Vagina (tissue), 2 donors: Measurements from ENCODE around the gene HSPA12A. TPM values are rescaled to one million over a fixed set of nuclear protein-coding genes. Genes with fewer than 3 reads are reported as not detected.

Source experiments
- DNase-seq, 2 donors: peaks; one replicate each; pipeline ENCODE4 v3.0.0-alpha.2; 2017; ENCODE audit errors: extremely low spot score in 2 of 2
- H3K27ac ChIP-seq: fragments of 200-600 bp; sonication (generic); one replicate; pipeline ENCODE4 v1.5.1; 2019
- H3K27me3 ChIP-seq: fragments of 200-600 bp; sonication (generic); one replicate; pipeline ENCODE4 v1.5.1; 2019
- H3K36me3 ChIP-seq, 2 donors: fragments of 200-600 bp; sonication (generic); one replicate each; pipeline ENCODE4 v1.5.1; 2017 to 2019
- H3K4me1 ChIP-seq: fragments of 200-600 bp; sonication (generic); one replicate; pipeline ENCODE4 v1.5.1; 2019
- H3K4me3 ChIP-seq, 2 donors: fragments of 200-600 bp; sonication (generic); 1 replicate in 1 of 2; 2 replicates in 1 of 2; pipeline ENCODE4 v1.5.1; 2016 to 2019
- H3K9me3 ChIP-seq: fragments of 200-600 bp; sonication (generic); one replicate; pipeline ENCODE4 v1.5.1; 2019
- POLR2A ChIP-seq, 2 donors: fragments of 450-650 bp; IDR thresholded peaks; one replicate each; pipeline ENCODE4 v1.6.1; 2017; ENCODE audit warnings: antibody characterized with exemption in 2 of 2, mild to moderate bottlenecking in 2 of 2, moderate library complexity in 2 of 2
- POLR2AphosphoS5 ChIP-seq, 2 donors: sonication (generic); formaldehyde crosslinking; IDR thresholded peaks; one replicate each; pipeline ENCODE4 v1.9.0; 2017; ENCODE audit warnings: antibody characterized with exemption in 2 of 2, mild to moderate bottlenecking in 2 of 2, low read depth in 1 of 2; ENCODE audit not compliant: insufficient read depth in 1 of 2
- intact Hi-C: fragments of 100-400 bp; cut with DNase I; formaldehyde crosslinking; loops from one replicate; pipeline ENCODE4 v1.15.1; 2023
- total RNA-seq: library from RNA; depleted of rRNA; stranded (reverse); fragments of >200 nt; gene quantifications from one replicate; pipeline ENCODE4 v1.2.3, GENCODE V29; 2016
- TF ChIP-seq, protein P1 (sequence below), 3 experiments: fragments of 450-650 bp in 2 of 3; fragments of 200-600 bp in 1 of 3; sonication (generic) in 1 of 3; IDR thresholded peaks; one replicate each; pipeline ENCODE4 v1.5.1; 2017 to 2019; ENCODE audit warnings: antibody characterized with exemption in 3 of 3, mild to moderate bottlenecking in 2 of 3, moderate library complexity in 2 of 3

Gene HSPA12A
- total RNA-seq, 1 donor from 2014 or later = 28.7 TPM

DNA sequence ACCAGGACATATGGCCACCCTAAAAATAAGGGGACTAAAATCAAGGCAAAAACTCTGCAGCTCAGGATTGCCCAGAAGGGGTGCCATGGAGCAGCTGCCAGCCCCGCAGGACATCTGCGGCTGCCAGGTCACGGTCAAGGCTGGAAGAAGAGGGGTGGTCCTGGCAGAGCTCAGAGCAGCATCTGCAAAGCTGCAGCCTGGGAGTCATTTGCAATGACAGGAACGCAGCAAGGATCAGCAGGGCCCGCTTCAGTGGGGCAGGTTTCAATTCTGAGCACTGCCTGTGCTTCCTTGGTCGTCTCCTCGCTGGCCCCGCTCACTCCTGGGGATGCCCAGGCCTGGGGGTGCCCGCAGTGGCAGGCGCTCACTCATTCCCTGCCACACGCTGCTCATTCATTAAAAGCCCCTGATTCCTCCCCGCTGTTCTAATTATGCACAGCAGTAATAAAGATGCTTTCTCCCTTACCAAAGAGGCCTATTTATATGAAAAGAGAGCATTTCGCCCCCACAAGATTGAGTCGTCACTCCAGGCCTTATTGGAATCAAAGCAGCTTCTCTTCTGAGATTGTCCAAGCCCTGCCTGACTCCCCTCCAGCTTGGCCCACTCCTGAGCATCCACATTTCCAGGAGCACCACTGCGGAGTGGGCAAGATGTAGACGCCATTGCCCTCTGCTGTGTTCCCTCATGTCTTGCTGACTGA is 4.6 kb downstream of the HSPA12A start:
- no peak overlapping the region for H3K27ac ChIP-seq
- DNase-seq = no peak
- intact Hi-C loops = no loop called here
- peaks cover 19% of the 10 kb centered on the region for H3K4me1 ChIP-seq
- H3K36me3 ChIP-seq = no peaks in the 10 kb centered on the region
- no peak overlapping the region for H3K4me3 ChIP-seq
- no peaks in the 10 kb centered on the region for H3K9me3 ChIP-seq
- H3K27me3 ChIP-seq = no peaks in the 10 kb centered on the region
- TF ChIP-seq POLR2A (IDR thresholded peaks at IDR 0.05) (no peak), POLR2AphosphoS5 (IDR thresholded peaks at IDR 0.05; ENCODE audit: insufficient read depth in 1 of 2, low read depth in 1 of 2) (no peak)
- TF ChIP-seq, protein P1, sequence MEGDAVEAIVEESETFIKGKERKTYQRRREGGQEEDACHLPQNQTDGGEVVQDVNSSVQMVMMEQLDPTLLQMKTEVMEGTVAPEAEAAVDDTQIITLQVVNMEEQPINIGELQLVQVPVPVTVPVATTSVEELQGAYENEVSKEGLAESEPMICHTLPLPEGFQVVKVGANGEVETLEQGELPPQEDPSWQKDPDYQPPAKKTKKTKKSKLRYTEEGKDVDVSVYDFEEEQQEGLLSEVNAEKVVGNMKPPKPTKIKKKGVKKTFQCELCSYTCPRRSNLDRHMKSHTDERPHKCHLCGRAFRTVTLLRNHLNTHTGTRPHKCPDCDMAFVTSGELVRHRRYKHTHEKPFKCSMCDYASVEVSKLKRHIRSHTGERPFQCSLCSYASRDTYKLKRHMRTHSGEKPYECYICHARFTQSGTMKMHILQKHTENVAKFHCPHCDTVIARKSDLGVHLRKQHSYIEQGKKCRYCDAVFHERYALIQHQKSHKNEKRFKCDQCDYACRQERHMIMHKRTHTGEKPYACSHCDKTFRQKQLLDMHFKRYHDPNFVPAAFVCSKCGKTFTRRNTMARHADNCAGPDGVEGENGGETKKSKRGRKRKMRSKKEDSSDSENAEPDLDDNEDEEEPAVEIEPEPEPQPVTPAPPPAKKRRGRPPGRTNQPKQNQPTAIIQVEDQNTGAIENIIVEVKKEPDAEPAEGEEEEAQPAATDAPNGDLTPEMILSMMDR (IDR thresholded peaks at IDR 0.05) = no peak

- no peak for TF ChIP-seq POLR2A (IDR thresholded peaks at IDR 0.05)
- no peak for TF ChIP-seq POLR2AphosphoS5 (IDR thresholded peaks at IDR 0.05; ENCODE audit: insufficient read depth in 1 of 2, low read depth in 1 of 2)
- TF ChIP-seq, protein P1 (IDR thresholded peaks at IDR 0.05) = no peak
- no peaks in the 10 kb centered on the region for H3K27me3 ChIP-seq
- intact Hi-C loops = no loop called here
- H3K36me3 ChIP-seq = no peaks in the 10 kb centered on the region
- H3K27ac ChIP-seq = no peak overlapping the region
- H3K9me3 ChIP-seq = no peaks in the 10 kb centered on the region
- H3K4me3 ChIP-seq = no peak overlapping the region
- DNase-seq = no peak
- H3K4me1 ChIP-seq = peaks cover 16% of the 10 kb centered on the region
Observed at GRCh38 chr10:116733566-116733965, 8.8 kb downstream of the HSPA12A start.

- no peaks in the 10 kb centered on the region for H3K27me3 ChIP-seq
- H3K27ac ChIP-seq = no peak overlapping the region
- H3K36me3 ChIP-seq = no peaks in the 10 kb centered on the region
- TF ChIP-seq, protein P1 (IDR thresholded peaks at IDR 0.05) = no peak
- TF ChIP-seq POLR2AphosphoS5 (IDR thresholded peaks at IDR 0.05; ENCODE audit: insufficient read depth in 1 of 2, low read depth in 1 of 2) (no peak), POLR2A (IDR thresholded peaks at IDR 0.05) (no peak)
- no peak overlapping the region for H3K4me3 ChIP-seq
- peaks cover 13% of the 10 kb centered on the region for H3K4me1 ChIP-seq
- no peaks in the 10 kb centered on the region for H3K9me3 ChIP-seq
- DNase-seq = no peak
- intact Hi-C loops = no loop called here
Observed at GRCh38 chr10:116732573-116732972, 9.8 kb downstream of the HSPA12A start.

GRCh38 chr10:116730464-116731260 is 11.7 kb downstream of the HSPA12A start:
- H3K4me1 ChIP-seq = peaks cover 11% of the 10 kb centered on the region
- H3K36me3 ChIP-seq = no peaks in the 10 kb centered on the region
- H3K4me3 ChIP-seq = no peak overlapping the region
- TF ChIP-seq POLR2A (IDR thresholded peaks at IDR 0.05) = no peak
- TF ChIP-seq, protein P1 (IDR thresholded peaks at IDR 0.05) = no peak
- H3K27me3 ChIP-seq = no peaks in the 10 kb centered on the region
- intact Hi-C loops = no loop called here
- no peak overlapping the region for H3K27ac ChIP-seq
- no peaks in the 10 kb centered on the region for H3K9me3 ChIP-seq
- no peak for DNase-seq

GRCh38 chr10:116729243-116729642 is 13.1 kb downstream of the HSPA12A start:
- intact Hi-C loops = no loop called here
- no peaks in the 10 kb centered on the region for H3K36me3 ChIP-seq
- H3K27ac ChIP-seq = no peak overlapping the region
- DNase-seq = no peak
- no peak overlapping the region for H3K4me3 ChIP-seq
- TF ChIP-seq, protein P1 (IDR thresholded peaks at IDR 0.05) = no peak
- no peak for TF ChIP-seq POLR2A (IDR thresholded peaks at IDR 0.05)
- TF ChIP-seq POLR2AphosphoS5 (IDR thresholded peaks at IDR 0.05; ENCODE audit: insufficient read depth in 1 of 2, low read depth in 1 of 2) = no peak
- H3K4me1 ChIP-seq = peaks cover 11% of the 10 kb centered on the region
- no peaks in the 10 kb centered on the region for H3K9me3 ChIP-seq
- H3K27me3 ChIP-seq = no peaks in the 10 kb centered on the region
